RWPE1 (cell line): ENCODE measurements around the gene TBC1D22A.
A peak's percentile ranks its signal among the peaks of the same experiment; 100 is the strongest.

Source experiments
- CTCF ChIA-PET: fragments of 350-600 bp; sonication (Branson Sonifier 250); formaldehyde crosslinking; extraction: SDS; loops from one replicate; lab custom pipeline; 2021; lab: Yijun Ruan, JAX
- POLR2A ChIA-PET: fragments of 400-600 bp; formaldehyde crosslinking; extraction: SDS; loops from one replicate; lab custom pipeline; 2020; ENCODE audit warnings: antibody characterized with exemption; ENCODE audit not compliant: low non-redundant PET; lab: Yijun Ruan, JAX
- DNase-seq: peaks from one replicate; pipeline ENCODE4 v3.0.0; 2012; ENCODE audit warnings: low spot score
- H3K27ac ChIP-seq: fragments of 450-650 bp; 2 replicates; pipeline ENCODE4 v1.5.1; 2017
- TF ChIP-seq, protein P1 (sequence below): fragments of 450-650 bp; conservative IDR thresholded peaks from 2 replicates; pipeline ENCODE4 v1.5.1; 2017; ENCODE audit warnings: low read depth, mild to moderate bottlenecking

The TBC1D22A gene

DNA sequence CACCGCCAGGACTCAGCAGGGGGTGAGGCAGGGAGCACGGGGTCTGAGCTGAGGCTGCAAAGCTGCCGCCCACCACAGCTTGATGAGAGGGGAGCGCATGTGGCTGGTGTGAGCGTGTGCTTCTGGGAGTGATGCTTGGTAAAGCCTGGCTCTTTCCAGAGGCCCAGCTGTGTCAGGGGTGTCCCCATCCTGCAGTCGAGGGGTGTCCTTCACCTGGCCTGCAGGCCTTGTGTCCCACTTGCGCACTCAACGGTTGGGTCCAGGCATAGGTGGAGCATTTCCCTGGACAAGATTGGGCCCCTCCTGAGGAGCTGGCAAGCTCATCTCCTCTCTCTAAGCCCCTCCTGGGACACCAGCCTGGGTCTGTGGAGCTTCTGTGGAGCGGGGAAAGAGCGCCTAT lies 273.9 kb downstream of the TBC1D22A start:
- TF ChIP-seq, protein P1, sequence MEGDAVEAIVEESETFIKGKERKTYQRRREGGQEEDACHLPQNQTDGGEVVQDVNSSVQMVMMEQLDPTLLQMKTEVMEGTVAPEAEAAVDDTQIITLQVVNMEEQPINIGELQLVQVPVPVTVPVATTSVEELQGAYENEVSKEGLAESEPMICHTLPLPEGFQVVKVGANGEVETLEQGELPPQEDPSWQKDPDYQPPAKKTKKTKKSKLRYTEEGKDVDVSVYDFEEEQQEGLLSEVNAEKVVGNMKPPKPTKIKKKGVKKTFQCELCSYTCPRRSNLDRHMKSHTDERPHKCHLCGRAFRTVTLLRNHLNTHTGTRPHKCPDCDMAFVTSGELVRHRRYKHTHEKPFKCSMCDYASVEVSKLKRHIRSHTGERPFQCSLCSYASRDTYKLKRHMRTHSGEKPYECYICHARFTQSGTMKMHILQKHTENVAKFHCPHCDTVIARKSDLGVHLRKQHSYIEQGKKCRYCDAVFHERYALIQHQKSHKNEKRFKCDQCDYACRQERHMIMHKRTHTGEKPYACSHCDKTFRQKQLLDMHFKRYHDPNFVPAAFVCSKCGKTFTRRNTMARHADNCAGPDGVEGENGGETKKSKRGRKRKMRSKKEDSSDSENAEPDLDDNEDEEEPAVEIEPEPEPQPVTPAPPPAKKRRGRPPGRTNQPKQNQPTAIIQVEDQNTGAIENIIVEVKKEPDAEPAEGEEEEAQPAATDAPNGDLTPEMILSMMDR: no peak
- ChIA-PET POLR2A (no interaction called here), CTCF (no interaction called here)
- no peak for DNase-seq
- peak overlapping the region; percentile 92 for H3K27ac ChIP-seq

GRCh38 chr22:47036936-47037485 lies 274.6 kb downstream of the TBC1D22A start:
- TF ChIP-seq, protein P1: no peak
- ChIA-PET POLR2A (no interaction called here), CTCF (no interaction called here)
- peak overlapping the region; percentile 92; the same call in 1 of the 2 replicates for H3K27ac ChIP-seq
- DNase-seq: no peak

- TF ChIP-seq, protein P1: no peak
- no peak for DNase-seq
- no peak overlapping the region for H3K27ac ChIP-seq
- ChIA-PET CTCF (interaction anchor here (0.6 kb wide), 1 partner anchor 11 kb away, joined by 4 read pairs; no protein-coding TSS in a partner anchor), POLR2A (no interaction called here)
Observed at GRCh38 chr22:47038206-47038835, 275.9 kb downstream of the TBC1D22A start.

GRCh38 chr22:47039356-47039755 lies 276.9 kb downstream of the TBC1D22A start:
- H3K27ac ChIP-seq: no peak overlapping the region
- ChIA-PET POLR2A (no interaction called here), CTCF (no interaction called here)
- TF ChIP-seq, protein P1: no peak
- DNase-seq: no peak

DNA sequence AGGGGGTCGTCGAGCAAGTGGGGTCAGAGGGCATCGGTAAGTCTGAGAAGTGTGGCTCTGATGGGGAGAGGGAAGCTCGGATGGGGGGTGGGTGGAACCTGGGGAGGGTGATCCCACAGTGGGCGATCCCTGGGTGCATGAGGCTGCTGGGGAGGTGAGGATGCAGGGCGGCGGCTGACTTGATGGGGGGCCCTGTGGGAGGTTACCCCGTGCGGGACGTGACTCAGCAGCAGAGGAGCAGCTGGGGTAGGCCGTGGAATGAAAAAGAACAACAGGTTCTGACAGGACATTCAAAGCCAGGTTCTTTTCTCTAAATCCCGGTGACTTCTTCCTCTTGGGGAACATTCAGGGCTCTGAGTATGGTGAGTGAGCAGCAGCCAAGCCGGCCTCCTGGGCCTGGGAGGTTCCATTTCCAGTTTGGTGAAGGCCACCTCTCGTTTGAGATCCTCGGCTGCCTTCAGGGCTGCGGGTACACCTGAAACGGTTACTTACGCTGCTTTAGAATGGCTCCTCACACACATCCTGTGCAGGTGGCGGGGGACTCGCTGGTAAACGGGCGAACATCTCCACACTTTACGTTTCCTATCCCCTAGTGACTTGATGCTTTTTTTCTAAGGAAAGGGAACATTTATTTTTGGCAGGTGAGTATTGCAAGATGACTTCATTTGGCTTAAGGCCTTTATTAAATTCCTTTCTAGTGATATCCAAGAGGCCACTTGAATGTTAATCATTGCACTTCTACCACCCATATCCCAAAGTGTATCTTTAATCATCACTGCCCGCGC lies 278.2 kb downstream of the TBC1D22A start:
- TF ChIP-seq, protein P1: no peak
- POLR2A ChIA-PET: no interaction called here
- CTCF ChIA-PET: no interaction called here
- no peak for DNase-seq
- H3K27ac ChIP-seq: peak overlapping the region; percentile 49

DNA sequence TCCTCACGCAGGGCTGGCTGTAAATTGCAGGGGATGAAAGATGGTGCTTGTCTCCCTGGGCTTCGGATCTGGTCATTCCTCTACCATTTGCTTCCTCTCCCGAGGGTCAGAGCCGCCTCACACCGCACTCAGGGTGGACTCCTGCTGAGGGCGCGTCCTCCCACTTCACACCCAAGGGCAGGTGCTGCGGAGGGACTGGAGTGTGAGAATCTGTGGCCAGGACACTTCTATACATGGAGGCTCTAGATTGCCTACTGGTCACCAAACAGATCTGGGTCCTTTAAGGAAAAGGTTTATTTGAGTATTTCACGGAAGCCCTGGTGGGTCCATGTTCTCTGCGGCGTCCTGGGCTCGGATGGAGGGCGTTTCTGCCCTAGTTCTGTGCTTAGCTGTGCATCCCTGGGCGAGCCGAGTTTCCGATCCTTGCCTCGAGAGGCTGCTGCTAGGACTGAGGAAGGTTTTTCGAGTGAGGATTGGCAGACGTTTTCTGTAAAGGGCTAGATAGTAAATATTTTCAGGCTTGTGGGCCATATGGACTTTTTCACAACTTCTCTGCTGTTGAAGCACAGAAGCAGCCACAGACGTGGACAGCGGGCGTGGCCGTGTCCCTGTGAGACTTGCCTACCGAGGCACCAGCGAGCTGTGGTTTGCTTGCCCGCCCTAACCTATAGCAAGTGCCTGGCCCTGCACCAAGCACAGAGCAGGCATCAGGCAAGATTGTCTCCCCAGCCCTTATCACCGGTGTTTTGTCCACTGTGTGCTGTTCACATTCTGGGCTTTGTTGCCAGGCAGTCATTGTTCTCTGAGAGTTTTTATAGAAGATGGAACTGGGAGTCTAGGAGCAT lies 279.0 kb downstream of the TBC1D22A start:
- TF ChIP-seq, protein P1: no peak
- DNase-seq: no peak
- ChIA-PET POLR2A (no interaction called here), CTCF (no interaction called here)
- H3K27ac ChIP-seq: peak overlapping the region; percentile 8; the same call in 1 of the 2 replicates
